OCI-LY7 (cell line): Measurements from ENCODE around the gene EARS2. TPM values are rescaled to one million over a fixed set of nuclear protein-coding genes. Genes with fewer than 3 reads are reported as not detected.

Experiments used
- BruUV-seq: library from RNA; stranded (reverse); fragments of 400-500 nt; replicated peaks from 2 replicates; lab custom pipeline; 2021; lab: Mats Ljungman, UMichigan
- CTCF ChIA-PET: fragments of 300-600 bp; sonication (Branson Sonifier 250); formaldehyde crosslinking; loops from one replicate; lab custom pipeline; 2022; ENCODE audit warnings: antibody characterized with exemption; ENCODE audit not compliant: unreplicated experiment; lab: Charles Lee
- POLR2A ChIA-PET: fragments of 300-600 bp; sonication (Branson Sonifier 250); formaldehyde crosslinking; loops from one replicate; lab custom pipeline; 2022; ENCODE audit warnings: antibody characterized with exemption; lab: Charles Lee
- DNase-seq: peaks from one replicate; pipeline ENCODE4 v3.0.0-alpha.2; 2015; ENCODE audit warnings: low spot score
- H2AFZ ChIP-seq: fragments of 200-600 bp; sonication (generic), shearing (Covaris generic); 2 replicates; pipeline ENCODE4 v1.6.1; 2014; ENCODE audit warnings: mild to moderate bottlenecking, antibody characterized with exemption, low read length, moderate library complexity
- H3K27ac ChIP-seq: fragments of 200-600 bp; sonication (generic); 2 replicates; pipeline ENCODE4 v1.5.1; 2014; ENCODE audit warnings: mixed run types, low read depth, mild to moderate bottlenecking, moderate library complexity, low read length, inconsistent platforms; ENCODE audit not compliant: poor library complexity, severe bottlenecking
- H3K36me3 ChIP-seq: fragments of 200-600 bp; sonication (generic); 2 replicates; pipeline ENCODE4 v1.6.1; 2014; ENCODE audit warnings: mild to moderate bottlenecking, antibody characterized with exemption, low read length, moderate library complexity, mixed read lengths; ENCODE audit not compliant: insufficient read depth
- H3K4me1 ChIP-seq: fragments of 200-600 bp; sonication (generic); 2 replicates; pipeline ENCODE4 v1.5.1; 2014; ENCODE audit warnings: mild to moderate bottlenecking, low read length; ENCODE audit not compliant: insufficient read depth, poor library complexity, severe bottlenecking
- H3K4me2 ChIP-seq: fragments of 200-600 bp; sonication (generic); 2 replicates; pipeline ENCODE4 v1.6.1; 2014; ENCODE audit warnings: mild to moderate bottlenecking, low read length
- H3K4me3 ChIP-seq: fragments of 200-600 bp; sonication (generic); 2 replicates; pipeline ENCODE4 v1.5.1; 2014; ENCODE audit warnings: mild to moderate bottlenecking, low read depth, low read length; ENCODE audit not compliant: poor library complexity, severe bottlenecking
- H3K79me2 ChIP-seq: fragments of 200-600 bp; sonication (generic); 2 replicates; pipeline ENCODE4 v1.6.1; 2016; ENCODE audit warnings: low read depth, mild to moderate bottlenecking, low read length, moderate library complexity, mixed read lengths; ENCODE audit not compliant: insufficient read depth
- H3K9me2 ChIP-seq: fragments of 200-600 bp; sonication (generic); 2 replicates; pipeline ENCODE4 v1.6.1; 2016; ENCODE audit warnings: mild to moderate bottlenecking, low read length, mixed read lengths; ENCODE audit not compliant: insufficient read depth
- H3K9me3 ChIP-seq: fragments of 200-600 bp; sonication (generic); 2 replicates; pipeline ENCODE4 v1.6.1; 2014; ENCODE audit warnings: mild to moderate bottlenecking, mixed run types, low read length, mixed read lengths
- H4K20me1 ChIP-seq: fragments of 200-600 bp; sonication (generic); 2 replicates; pipeline ENCODE4 v1.6.1; 2014; ENCODE audit warnings: mild to moderate bottlenecking, antibody characterized with exemption, low read length, moderate library complexity, mixed read lengths; ENCODE audit not compliant: insufficient read depth
- EZH2phosphoT487 ChIP-seq: fragments of 200-600 bp; sonication (generic); IDR thresholded peaks from 2 replicates; pipeline ENCODE4 v1.6.1; 2018; ENCODE audit warnings: low read depth, borderline replicate concordance, mild to moderate bottlenecking, mixed run types, antibody characterized with exemption, low read length, moderate library complexity, mixed read lengths
- intact Hi-C: fragments of 100-400 bp; cut with micrococcal nuclease; formaldehyde crosslinking; loops from one replicate; pipeline ENCODE4 v1.10.0; 2022; ENCODE audit not compliant: unreplicated experiment
- total RNA-seq, 2 experiments: library from RNA; depleted of rRNA in 1 of 2; stranded (reverse); fragments of >200 nt in 1 of 2; shearing (Covaris generic) in 1 of 2; gene quantifications; 2 replicates each; pipeline ENCODE4 v1.2.3, GENCODE V29; 2014 to 2022
- TF ChIP-seq, protein P1 (sequence below): fragments of 200-600 bp; sonication (generic); conservative IDR thresholded peaks from 2 replicates; pipeline ENCODE4 v1.5.1; 2014; ENCODE audit warnings: mild to moderate bottlenecking, antibody characterized with exemption, low read length, moderate library complexity, mixed read lengths

The EARS2 gene
- total RNA-seq, 2 experiments from 2014 or later, result 38.5 to 42.1 TPM

GRCh38 chr16:23516366-23517137 is 40.6 kb downstream of the EARS2 start:
- H3K9me2 ChIP-seq, result no peaks in the 10 kb centered on the region
- H3K4me2 ChIP-seq, result peak overlapping the region; percentile 68
- peak overlapping the region; percentile 39 for H3K4me3 ChIP-seq
- peaks cover 13% of the 10 kb centered on the region; the same call in 1 of the 2 replicates for H3K9me3 ChIP-seq
- no TSS peak for BruUV-seq
- POLR2A ChIA-PET, result interaction anchor here (1.2 to 4.6 kb wide), 2 partner anchors 10 to 38 kb away, joined by 3 to 31 read pairs; no protein-coding TSS in a partner anchor
- peak; percentile 95 for DNase-seq
- CTCF ChIA-PET, result interaction anchor here (0.9 kb wide), 1 partner anchor 80 kb away, joined by 3 read pairs; no protein-coding TSS in a partner anchor
- peak overlapping the region; percentile 100 for H3K27ac ChIP-seq
- H3K4me1 ChIP-seq, result peaks cover 97% of the 10 kb centered on the region
- no peak overlapping the region for H2AFZ ChIP-seq
- intact Hi-C loops, result loop anchor here (10.0 kb wide), 1 partner anchor 348 kb away; no protein-coding TSS in a partner anchor
- H3K36me3 ChIP-seq, result peaks cover 29% of the 10 kb centered on the region
- TF ChIP-seq, protein P1, sequence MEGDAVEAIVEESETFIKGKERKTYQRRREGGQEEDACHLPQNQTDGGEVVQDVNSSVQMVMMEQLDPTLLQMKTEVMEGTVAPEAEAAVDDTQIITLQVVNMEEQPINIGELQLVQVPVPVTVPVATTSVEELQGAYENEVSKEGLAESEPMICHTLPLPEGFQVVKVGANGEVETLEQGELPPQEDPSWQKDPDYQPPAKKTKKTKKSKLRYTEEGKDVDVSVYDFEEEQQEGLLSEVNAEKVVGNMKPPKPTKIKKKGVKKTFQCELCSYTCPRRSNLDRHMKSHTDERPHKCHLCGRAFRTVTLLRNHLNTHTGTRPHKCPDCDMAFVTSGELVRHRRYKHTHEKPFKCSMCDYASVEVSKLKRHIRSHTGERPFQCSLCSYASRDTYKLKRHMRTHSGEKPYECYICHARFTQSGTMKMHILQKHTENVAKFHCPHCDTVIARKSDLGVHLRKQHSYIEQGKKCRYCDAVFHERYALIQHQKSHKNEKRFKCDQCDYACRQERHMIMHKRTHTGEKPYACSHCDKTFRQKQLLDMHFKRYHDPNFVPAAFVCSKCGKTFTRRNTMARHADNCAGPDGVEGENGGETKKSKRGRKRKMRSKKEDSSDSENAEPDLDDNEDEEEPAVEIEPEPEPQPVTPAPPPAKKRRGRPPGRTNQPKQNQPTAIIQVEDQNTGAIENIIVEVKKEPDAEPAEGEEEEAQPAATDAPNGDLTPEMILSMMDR, result no peak
- no peak for TF ChIP-seq EZH2phosphoT487
- H3K79me2 ChIP-seq, result no peaks in the 10 kb centered on the region; the same call in 1 of the 2 replicates
- no peaks in the 10 kb centered on the region for H4K20me1 ChIP-seq

DNA sequence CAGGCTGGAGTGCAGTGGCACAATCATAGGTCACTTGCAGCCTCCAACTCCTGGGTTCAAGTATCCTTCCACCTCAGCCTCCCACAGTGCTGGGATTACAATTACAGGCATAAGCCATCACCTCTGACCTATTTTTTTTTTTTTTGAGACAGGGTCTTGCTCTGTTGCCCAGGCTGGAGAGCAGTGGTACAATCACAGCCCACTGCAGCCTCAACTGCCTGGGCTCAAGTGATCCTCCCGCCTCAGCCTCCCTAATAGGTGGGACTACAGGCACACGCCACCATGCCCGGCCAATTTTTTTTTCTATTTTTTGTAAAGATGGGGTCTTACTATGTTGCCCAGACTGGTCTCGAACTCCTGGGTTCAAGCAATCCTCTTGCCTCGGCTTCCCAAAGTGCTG is 41.3 kb downstream of the EARS2 start:
- CTCF ChIA-PET, result interaction anchor here (0.9 kb wide), 1 partner anchor 81 kb away, joined by 3 read pairs; no protein-coding TSS in a partner anchor
- no TSS peak for BruUV-seq
- TF ChIP-seq, protein P1, result no peak
- no peak for TF ChIP-seq EZH2phosphoT487
- H4K20me1 ChIP-seq, result no peaks in the 10 kb centered on the region
- H3K4me1 ChIP-seq, result peaks cover 97% of the 10 kb centered on the region
- no peaks in the 10 kb centered on the region for H3K9me2 ChIP-seq
- H3K27ac ChIP-seq, result peak overlapping the region; percentile 100
- H3K79me2 ChIP-seq, result no peaks in the 10 kb centered on the region; the same call in 1 of the 2 replicates
- H3K36me3 ChIP-seq, result peaks cover 23% of the 10 kb centered on the region
- no peak overlapping the region for H2AFZ ChIP-seq
- H3K9me3 ChIP-seq, result peaks cover 13% of the 10 kb centered on the region; the same call in 1 of the 2 replicates
- peak overlapping the region; percentile 39 for H3K4me3 ChIP-seq
- no peak for DNase-seq
- POLR2A ChIA-PET, result interaction anchor here (0.5 to 4.6 kb wide), 4 partner anchors 9 to 19 kb away, joined by 3 to 31 read pairs (median 4); no protein-coding TSS in a partner anchor
- H3K4me2 ChIP-seq, result peak overlapping the region; percentile 68
- intact Hi-C loops, result loop anchor here (10.0 kb wide), 1 partner anchor 349 kb away; no protein-coding TSS in a partner anchor
